ENCODE measurements around the gene CYP27C1. TPM values are rescaled to one million over a fixed set of nuclear protein-coding genes. Genes with fewer than 3 reads are reported as not detected.
A peak's percentile ranks its signal among the peaks of the same experiment; 100 is the strongest.

Gene CYP27C1
- total RNA-seq, 1 donor from 2014 or later = 5.7 TPM

GRCh38 chr2:127219171-127220070, 678 bp downstream of the CYP27C1 start:
- no peaks in the 10 kb centered on the region for H4K20me1 ChIP-seq (ENCODE audit: insufficient read depth, low read length)
- no peak for FAIRE-seq
- H3K27me3 ChIP-seq (ENCODE audit: insufficient read depth, low read length) = no peaks in the 10 kb centered on the region
- H3K4me3 Mint-ChIP-seq (ENCODE audit: unreplicated experiment) = peak overlapping the region; percentile 91
- TF ChIP-seq EZH2 (IDR thresholded peaks at IDR 0.05; ENCODE audit: insufficient read depth, low read length) (no peak), CTCF (IDR thresholded peaks at IDR 0.05; ENCODE audit: insufficient read depth, low read depth, low read length) (no peak)
- H3K9ac ChIP-seq (ENCODE audit: low read length) = peak overlapping the region; percentile 83
- DNase-seq (ENCODE audit: low read depth) = no peak
- H3K27ac ChIP-seq (ENCODE audit: low read depth, low read length) = peak overlapping the region; percentile 49
- H3K79me2 ChIP-seq (ENCODE audit: insufficient read depth, low read length) = no peaks in the 10 kb centered on the region
- peak overlapping the region; percentile 84 for H2AFZ ChIP-seq (ENCODE audit: low read depth, low read length)
- H3K36me3 ChIP-seq (ENCODE audit: insufficient read depth, low read length) = no peaks in the 10 kb centered on the region
- peaks cover under 1% of the 10 kb centered on the region for H3K9me3 Mint-ChIP-seq (ENCODE audit: unreplicated experiment)
- peaks cover 4% of the 10 kb centered on the region for H3K36me3 Mint-ChIP-seq (ENCODE audit: low read depth, unreplicated experiment)
- H3K4me1 ChIP-seq (ENCODE audit: insufficient read depth, low read length) = peaks cover 15% of the 10 kb centered on the region
- peak overlapping the region; percentile 84 for H3K4me2 ChIP-seq (ENCODE audit: low read length)
- peak overlapping the region; percentile 68 for H3K4me3 ChIP-seq (ENCODE audit: insufficient read depth, low read depth, low read length)
- H3K9me3 ChIP-seq (ENCODE audit: insufficient read depth, low read depth, low read length) = no peaks in the 10 kb centered on the region
- H3K27me3 Mint-ChIP-seq (ENCODE audit: low read depth, unreplicated experiment) = peaks cover 2% of the 10 kb centered on the region
- H3K4me1 Mint-ChIP-seq (ENCODE audit: low read depth, unreplicated experiment) = peaks cover 19% of the 10 kb centered on the region
- no peak overlapping the region for H3K27ac Mint-ChIP-seq (ENCODE audit: unreplicated experiment)

- no peaks in the 10 kb centered on the region for H4K20me1 ChIP-seq (ENCODE audit: insufficient read depth, low read length)
- no peaks in the 10 kb centered on the region for H3K79me2 ChIP-seq (ENCODE audit: insufficient read depth, low read length)
- DNase-seq (ENCODE audit: low read depth) (no peak), FAIRE-seq (no peak)
- H3K9me3 ChIP-seq (ENCODE audit: insufficient read depth, low read depth, low read length) = no peaks in the 10 kb centered on the region
- peaks cover 15% of the 10 kb centered on the region for H3K4me1 ChIP-seq (ENCODE audit: insufficient read depth, low read length)
- Mint-ChIP-seq H3K9me3 (ENCODE audit: unreplicated experiment) (peaks cover 3% of the 10 kb centered on the region), H3K27ac (ENCODE audit: unreplicated experiment) (peak overlapping the region; percentile 72), H3K4me1 (ENCODE audit: low read depth, unreplicated experiment) (peaks cover 13% of the 10 kb centered on the region), H3K4me3 (ENCODE audit: unreplicated experiment) (peak overlapping the region; percentile 91), H3K36me3 (ENCODE audit: low read depth, unreplicated experiment) (peaks cover 4% of the 10 kb centered on the region), H3K27me3 (ENCODE audit: low read depth, unreplicated experiment) (peaks cover 2% of the 10 kb centered on the region)
- peak overlapping the region; percentile 83 for H3K9ac ChIP-seq (ENCODE audit: low read length)
- H3K27me3 ChIP-seq (ENCODE audit: insufficient read depth, low read length) = no peaks in the 10 kb centered on the region
- TF ChIP-seq EZH2 (IDR thresholded peaks at IDR 0.05; ENCODE audit: insufficient read depth, low read length) (no peak), CTCF (IDR thresholded peaks at IDR 0.05; ENCODE audit: insufficient read depth, low read depth, low read length) (no peak)
- peak overlapping the region; percentile 84 for H3K4me2 ChIP-seq (ENCODE audit: low read length)
- H3K27ac ChIP-seq (ENCODE audit: low read depth, low read length) = peak overlapping the region; percentile 41
- H2AFZ ChIP-seq (ENCODE audit: low read depth, low read length) = peak overlapping the region; percentile 84
- peak overlapping the region; percentile 68 for H3K4me3 ChIP-seq (ENCODE audit: insufficient read depth, low read depth, low read length)
- no peaks in the 10 kb centered on the region for H3K36me3 ChIP-seq (ENCODE audit: insufficient read depth, low read length)
These were observed 1.3 kb downstream of the CYP27C1 start for GRCh38 chr2:127218812-127219170.

All from astrocyte (in vitro differentiated cells and primary cell).